ENCODE results near the gene RERE. TPM values are rescaled to one million over a fixed set of nuclear protein-coding genes. Genes with fewer than 3 reads are reported as not detected.

The RERE gene
- total and polyA plus RNA-seq, 2 experiments from 2014 or later, result 148 to 170 TPM

DNA sequence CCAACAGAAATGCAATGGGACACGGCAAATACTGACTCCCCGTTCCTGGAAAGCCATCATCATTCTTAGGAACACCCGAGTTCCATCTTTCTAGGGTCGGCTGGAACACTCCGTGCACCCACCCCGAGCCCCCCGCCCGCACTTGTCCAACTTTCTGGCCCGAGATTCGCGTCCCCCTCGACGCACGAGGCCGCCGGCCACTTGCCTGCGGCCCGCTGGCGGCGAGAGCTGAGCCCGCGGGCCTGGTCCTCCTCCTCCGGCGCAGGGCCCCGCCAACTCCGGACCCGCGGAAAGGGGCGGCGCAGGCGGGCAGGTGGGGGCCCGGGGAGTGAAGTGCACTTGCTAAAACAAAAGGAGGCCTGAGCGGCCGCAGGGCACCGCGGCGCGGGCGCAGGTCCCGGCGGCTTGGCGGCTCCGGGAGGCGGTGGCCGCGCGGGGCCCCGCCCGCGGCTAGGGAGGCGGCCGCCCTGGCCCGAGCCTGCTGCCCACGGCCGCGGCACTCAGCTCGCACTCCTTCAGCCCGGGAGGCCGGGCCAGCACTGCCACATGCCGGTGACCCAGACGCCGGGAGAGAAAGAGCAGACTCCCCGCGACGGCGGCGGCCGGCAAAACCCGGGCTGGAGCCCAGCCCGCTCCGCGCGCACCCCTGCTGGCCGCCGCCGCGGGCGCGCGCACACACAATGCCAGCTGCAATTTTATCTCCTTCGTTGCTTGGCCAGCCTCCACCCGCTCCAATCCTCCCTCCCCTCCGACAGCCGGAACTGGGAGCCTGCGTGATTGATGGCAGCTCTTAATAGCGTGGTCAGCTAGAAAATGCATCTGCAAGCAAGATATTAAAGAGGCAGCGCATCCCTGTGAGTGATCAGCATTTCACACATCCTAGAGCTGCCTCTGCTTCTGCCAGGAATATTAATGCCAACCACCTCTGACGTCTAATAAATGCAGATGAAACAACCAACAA lies 114.3 kb downstream of the RERE start:
- Histone ChIP-seq H4K20me1 (replicated peaks; ENCODE audit: insufficient read depth) (peaks cover 4% of the 10 kb centered on the region; the same call in 1 of the 2 replicates), H3F3A (replicated peaks; ENCODE audit: low read depth) (no peaks in the 10 kb centered on the region), H3K27me3 (ENCODE audit: insufficient read depth) (no peaks in the 10 kb centered on the region), H3K4me2 (peak overlapping the region; percentile 77), H3K79me2 (replicated peaks; ENCODE audit: insufficient read depth) (peaks cover 90% of the 10 kb centered on the region), H3K4me1 (ENCODE audit: insufficient read depth) (peaks cover 50% of the 10 kb centered on the region), H3K27ac (ENCODE audit: low read depth) (peak overlapping the region; percentile 95), H3K4me3 (peak overlapping the region; percentile 59), H2AFZ (no peak overlapping the region), H3K9me2 (ENCODE audit: insufficient read depth) (no peaks in the 10 kb centered on the region), H3K36me3 (ENCODE audit: insufficient read depth) (no peaks in the 10 kb centered on the region)
- DNase-seq (ENCODE audit: low spot score) (peak; percentile 94), ATAC-seq (peak; percentile 82)
- H3K27ac Mint-ChIP-seq, result peak overlapping the region; percentile 97
- no peaks in the 10 kb centered on the region; the same call in 2 of the 3 replicates for H3K36me3 Mint-ChIP-seq (ENCODE audit: low read depth)
- peak overlapping the region; percentile 93 for H3K4me3 Mint-ChIP-seq
- H3K9me3 Mint-ChIP-seq, result no peaks in the 10 kb centered on the region
- TF ChIP-seq, protein P1, sequence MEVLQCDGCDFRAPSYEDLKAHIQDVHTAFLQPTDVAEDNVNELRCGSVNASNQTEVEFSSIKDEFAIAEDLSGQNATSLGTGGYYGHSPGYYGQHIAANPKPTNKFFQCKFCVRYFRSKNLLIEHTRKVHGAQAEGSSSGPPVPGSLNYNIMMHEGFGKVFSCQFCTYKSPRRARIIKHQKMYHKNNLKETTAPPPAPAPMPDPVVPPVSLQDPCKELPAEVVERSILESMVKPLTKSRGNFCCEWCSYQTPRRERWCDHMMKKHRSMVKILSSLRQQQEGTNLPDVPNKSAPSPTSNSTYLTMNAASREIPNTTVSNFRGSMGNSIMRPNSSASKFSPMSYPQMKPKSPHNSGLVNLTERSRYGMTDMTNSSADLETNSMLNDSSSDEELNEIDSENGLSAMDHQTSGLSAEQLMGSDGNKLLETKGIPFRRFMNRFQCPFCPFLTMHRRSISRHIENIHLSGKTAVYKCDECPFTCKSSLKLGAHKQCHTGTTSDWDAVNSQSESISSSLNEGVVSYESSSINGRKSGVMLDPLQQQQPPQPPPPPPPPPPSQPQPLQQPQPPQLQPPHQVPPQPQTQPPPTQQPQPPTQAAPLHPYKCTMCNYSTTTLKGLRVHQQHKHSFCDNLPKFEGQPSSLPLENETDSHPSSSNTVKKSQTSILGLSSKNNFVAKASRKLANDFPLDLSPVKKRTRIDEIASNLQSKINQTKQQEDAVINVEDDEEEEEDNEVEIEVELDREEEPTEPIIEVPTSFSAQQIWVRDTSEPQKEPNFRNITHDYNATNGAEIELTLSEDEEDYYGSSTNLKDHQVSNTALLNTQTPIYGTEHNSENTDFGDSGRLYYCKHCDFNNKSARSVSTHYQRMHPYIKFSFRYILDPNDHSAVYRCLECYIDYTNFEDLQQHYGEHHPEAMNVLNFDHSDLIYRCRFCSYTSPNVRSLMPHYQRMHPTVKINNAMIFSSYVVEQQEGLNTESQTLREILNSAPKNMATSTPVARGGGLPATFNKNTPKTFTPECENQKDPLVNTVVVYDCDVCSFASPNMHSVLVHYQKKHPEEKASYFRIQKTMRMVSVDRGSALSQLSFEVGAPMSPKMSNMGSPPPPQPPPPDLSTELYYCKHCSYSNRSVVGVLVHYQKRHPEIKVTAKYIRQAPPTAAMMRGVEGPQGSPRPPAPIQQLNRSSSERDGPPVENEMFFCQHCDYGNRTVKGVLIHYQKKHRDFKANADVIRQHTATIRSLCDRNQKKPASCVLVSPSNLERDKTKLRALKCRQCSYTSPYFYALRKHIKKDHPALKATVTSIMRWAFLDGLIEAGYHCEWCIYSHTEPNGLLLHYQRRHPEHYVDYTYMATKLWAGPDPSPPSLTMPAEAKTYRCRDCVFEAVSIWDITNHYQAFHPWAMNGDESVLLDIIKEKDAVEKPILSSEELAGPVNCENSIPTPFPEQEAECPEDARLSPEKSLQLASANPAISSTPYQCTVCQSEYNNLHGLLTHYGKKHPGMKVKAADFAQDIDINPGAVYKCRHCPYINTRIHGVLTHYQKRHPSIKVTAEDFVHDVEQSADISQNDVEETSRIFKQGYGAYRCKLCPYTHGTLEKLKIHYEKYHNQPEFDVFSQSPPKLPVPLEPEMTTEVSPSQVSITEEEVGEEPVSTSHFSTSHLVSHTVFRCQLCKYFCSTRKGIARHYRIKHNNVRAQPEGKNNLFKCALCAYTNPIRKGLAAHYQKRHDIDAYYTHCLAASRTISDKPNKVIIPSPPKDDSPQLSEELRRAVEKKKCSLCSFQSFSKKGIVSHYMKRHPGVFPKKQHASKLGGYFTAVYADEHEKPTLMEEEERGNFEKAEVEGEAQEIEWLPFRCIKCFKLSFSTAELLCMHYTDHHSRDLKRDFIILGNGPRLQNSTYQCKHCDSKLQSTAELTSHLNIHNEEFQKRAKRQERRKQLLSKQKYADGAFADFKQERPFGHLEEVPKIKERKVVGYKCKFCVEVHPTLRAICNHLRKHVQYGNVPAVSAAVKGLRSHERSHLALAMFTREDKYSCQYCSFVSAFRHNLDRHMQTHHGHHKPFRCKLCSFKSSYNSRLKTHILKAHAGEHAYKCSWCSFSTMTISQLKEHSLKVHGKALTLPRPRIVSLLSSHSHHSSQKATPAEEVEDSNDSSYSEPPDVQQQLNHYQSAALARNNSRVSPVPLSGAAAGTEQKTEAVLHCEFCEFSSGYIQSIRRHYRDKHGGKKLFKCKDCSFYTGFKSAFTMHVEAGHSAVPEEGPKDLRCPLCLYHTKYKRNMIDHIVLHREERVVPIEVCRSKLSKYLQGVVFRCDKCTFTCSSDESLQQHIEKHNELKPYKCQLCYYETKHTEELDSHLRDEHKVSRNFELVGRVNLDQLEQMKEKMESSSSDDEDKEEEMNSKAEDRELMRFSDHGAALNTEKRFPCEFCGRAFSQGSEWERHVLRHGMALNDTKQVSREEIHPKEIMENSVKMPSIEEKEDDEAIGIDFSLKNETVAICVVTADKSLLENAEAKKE (CRISPR knock-in tag; IDR thresholded peaks at IDR 0.05), result no peak
- peak; percentile 87 for TF ChIP-seq POLR2AphosphoS5 (IDR thresholded peaks at IDR 0.05; ENCODE audit: low read depth)
- TF ChIP-seq ZNF331 (CRISPR knock-in tag; IDR thresholded peaks at IDR 0.05; ENCODE audit: low read depth), result no peak
- no peak for TF ChIP-seq JUNB (IDR thresholded peaks at IDR 0.05; ENCODE audit: unreplicated experiment)
- TF ChIP-seq EZH2phosphoT487 (IDR thresholded peaks at IDR 0.05; ENCODE audit: unreplicated experiment), result no peak
- TF ChIP-seq EZH2 (IDR thresholded peaks at IDR 0.05; ENCODE audit: low read depth, unreplicated experiment), result no peak
- TF ChIP-seq NANOG (IDR thresholded peaks at IDR 0.05; ENCODE audit: borderline replicate concordance), result no peak
- TF ChIP-seq STAT1 (IDR thresholded peaks at IDR 0.05; ENCODE audit: unreplicated experiment), result no peak
- TF ChIP-seq, protein P2, sequence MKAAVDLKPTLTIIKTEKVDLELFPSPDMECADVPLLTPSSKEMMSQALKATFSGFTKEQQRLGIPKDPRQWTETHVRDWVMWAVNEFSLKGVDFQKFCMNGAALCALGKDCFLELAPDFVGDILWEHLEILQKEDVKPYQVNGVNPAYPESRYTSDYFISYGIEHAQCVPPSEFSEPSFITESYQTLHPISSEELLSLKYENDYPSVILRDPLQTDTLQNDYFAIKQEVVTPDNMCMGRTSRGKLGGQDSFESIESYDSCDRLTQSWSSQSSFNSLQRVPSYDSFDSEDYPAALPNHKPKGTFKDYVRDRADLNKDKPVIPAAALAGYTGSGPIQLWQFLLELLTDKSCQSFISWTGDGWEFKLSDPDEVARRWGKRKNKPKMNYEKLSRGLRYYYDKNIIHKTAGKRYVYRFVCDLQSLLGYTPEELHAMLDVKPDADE (IDR thresholded peaks at IDR 0.05), result no peak
- peak; percentile 48; the same call in 1 of the 2 replicates for TF ChIP-seq CREB1 (CRISPR knock-in tag; IDR thresholded peaks at IDR 0.05; ENCODE audit: low read depth)
- TF ChIP-seq, protein P3, sequence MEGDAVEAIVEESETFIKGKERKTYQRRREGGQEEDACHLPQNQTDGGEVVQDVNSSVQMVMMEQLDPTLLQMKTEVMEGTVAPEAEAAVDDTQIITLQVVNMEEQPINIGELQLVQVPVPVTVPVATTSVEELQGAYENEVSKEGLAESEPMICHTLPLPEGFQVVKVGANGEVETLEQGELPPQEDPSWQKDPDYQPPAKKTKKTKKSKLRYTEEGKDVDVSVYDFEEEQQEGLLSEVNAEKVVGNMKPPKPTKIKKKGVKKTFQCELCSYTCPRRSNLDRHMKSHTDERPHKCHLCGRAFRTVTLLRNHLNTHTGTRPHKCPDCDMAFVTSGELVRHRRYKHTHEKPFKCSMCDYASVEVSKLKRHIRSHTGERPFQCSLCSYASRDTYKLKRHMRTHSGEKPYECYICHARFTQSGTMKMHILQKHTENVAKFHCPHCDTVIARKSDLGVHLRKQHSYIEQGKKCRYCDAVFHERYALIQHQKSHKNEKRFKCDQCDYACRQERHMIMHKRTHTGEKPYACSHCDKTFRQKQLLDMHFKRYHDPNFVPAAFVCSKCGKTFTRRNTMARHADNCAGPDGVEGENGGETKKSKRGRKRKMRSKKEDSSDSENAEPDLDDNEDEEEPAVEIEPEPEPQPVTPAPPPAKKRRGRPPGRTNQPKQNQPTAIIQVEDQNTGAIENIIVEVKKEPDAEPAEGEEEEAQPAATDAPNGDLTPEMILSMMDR (conservative IDR thresholded peaks at IDR 0.05; ENCODE audit: low read depth in 2 of 2), result peak in 1 of 2 experiments; percentile 15; a peak in 1 of 4 replicates
- TF ChIP-seq, protein P4, sequence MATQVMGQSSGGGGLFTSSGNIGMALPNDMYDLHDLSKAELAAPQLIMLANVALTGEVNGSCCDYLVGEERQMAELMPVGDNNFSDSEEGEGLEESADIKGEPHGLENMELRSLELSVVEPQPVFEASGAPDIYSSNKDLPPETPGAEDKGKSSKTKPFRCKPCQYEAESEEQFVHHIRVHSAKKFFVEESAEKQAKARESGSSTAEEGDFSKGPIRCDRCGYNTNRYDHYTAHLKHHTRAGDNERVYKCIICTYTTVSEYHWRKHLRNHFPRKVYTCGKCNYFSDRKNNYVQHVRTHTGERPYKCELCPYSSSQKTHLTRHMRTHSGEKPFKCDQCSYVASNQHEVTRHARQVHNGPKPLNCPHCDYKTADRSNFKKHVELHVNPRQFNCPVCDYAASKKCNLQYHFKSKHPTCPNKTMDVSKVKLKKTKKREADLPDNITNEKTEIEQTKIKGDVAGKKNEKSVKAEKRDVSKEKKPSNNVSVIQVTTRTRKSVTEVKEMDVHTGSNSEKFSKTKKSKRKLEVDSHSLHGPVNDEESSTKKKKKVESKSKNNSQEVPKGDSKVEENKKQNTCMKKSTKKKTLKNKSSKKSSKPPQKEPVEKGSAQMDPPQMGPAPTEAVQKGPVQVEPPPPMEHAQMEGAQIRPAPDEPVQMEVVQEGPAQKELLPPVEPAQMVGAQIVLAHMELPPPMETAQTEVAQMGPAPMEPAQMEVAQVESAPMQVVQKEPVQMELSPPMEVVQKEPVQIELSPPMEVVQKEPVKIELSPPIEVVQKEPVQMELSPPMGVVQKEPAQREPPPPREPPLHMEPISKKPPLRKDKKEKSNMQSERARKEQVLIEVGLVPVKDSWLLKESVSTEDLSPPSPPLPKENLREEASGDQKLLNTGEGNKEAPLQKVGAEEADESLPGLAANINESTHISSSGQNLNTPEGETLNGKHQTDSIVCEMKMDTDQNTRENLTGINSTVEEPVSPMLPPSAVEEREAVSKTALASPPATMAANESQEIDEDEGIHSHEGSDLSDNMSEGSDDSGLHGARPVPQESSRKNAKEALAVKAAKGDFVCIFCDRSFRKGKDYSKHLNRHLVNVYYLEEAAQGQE (IDR thresholded peaks at IDR 0.05; ENCODE audit: unreplicated experiment), result no peak
- TF ChIP-seq ZNF114 (CRISPR knock-in tag; IDR thresholded peaks at IDR 0.05), result no peak
- peaks cover 57% of the 10 kb centered on the region for H3K4me1 Mint-ChIP-seq
- peaks cover 13% of the 10 kb centered on the region for H3K27me3 Mint-ChIP-seq (ENCODE audit: insufficient read depth, low read depth, poor library complexity)
